PFSK-1 (cell line): Measurements from ENCODE around the gene IFNK.

Source experiments
- FOXP2 ChIP-seq: optimal IDR thresholded peaks from 2 replicates; pipeline ENCODE3; 2011; ENCODE audit warnings: borderline replicate concordance, control low read depth, inconsistent platforms; ENCODE audit not compliant: insufficient read depth; ENCODE audit errors: extremely low read length, extremely low read depth
- POLR2AphosphoS5 ChIP-seq: IDR thresholded peaks from 2 replicates; pipeline ENCODE4 v1.6.1; 2012; ENCODE audit warnings: low read depth, mild to moderate bottlenecking, control low read depth, low read length, moderate library complexity
- SIN3A ChIP-seq: IDR thresholded peaks from 2 replicates; pipeline ENCODE4 v1.6.1; 2012; ENCODE audit warnings: mild to moderate bottlenecking, low read length, moderate library complexity, borderline replicate concordance; ENCODE audit not compliant: insufficient read depth
- TAF1 ChIP-seq: IDR thresholded peaks from 2 replicates; pipeline ENCODE4 v1.6.1; 2012; ENCODE audit warnings: low read length, control low read depth, borderline replicate concordance; ENCODE audit not compliant: insufficient read depth
- TF ChIP-seq, protein P1 (sequence below), 2 experiments: IDR thresholded peaks; 2 replicates each; pipeline versions ENCODE4 v1.6.1 to v1.8.0; 2011 to 2012; ENCODE audit warnings: low read depth in 2 of 2, low read length in 2 of 2, control low read depth in 1 of 2, inconsistent platforms in 1 of 2, mild to moderate bottlenecking in 1 of 2, moderate library complexity in 1 of 2; ENCODE audit not compliant: insufficient read depth in 1 of 2

The IFNK gene

DNA sequence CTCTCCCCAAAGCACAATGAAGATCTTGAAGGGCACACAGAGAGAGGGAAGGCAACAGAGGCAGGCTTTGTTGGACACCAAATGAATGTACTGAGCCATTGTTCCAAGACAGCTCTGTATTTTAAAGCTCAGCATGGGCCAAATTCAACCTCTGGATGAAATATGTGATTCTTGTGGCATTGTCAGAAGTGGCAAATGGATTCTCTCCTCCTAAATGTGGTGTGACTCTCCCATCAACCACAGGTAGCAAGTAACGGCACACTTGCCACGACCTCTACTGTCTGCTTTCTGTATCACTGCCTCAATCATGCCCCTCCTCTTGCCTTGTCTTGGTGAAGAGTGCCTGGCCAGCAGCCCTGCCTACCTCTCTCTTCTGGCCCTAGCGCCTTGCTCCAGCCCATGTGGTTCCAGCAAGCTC, 11.6 kb downstream of the IFNK start:
- TF ChIP-seq TAF1, result no peak
- no peak for TF ChIP-seq POLR2AphosphoS5
- TF ChIP-seq FOXP2, result no peak
- no peak for TF ChIP-seq SIN3A
- TF ChIP-seq, protein P1, sequence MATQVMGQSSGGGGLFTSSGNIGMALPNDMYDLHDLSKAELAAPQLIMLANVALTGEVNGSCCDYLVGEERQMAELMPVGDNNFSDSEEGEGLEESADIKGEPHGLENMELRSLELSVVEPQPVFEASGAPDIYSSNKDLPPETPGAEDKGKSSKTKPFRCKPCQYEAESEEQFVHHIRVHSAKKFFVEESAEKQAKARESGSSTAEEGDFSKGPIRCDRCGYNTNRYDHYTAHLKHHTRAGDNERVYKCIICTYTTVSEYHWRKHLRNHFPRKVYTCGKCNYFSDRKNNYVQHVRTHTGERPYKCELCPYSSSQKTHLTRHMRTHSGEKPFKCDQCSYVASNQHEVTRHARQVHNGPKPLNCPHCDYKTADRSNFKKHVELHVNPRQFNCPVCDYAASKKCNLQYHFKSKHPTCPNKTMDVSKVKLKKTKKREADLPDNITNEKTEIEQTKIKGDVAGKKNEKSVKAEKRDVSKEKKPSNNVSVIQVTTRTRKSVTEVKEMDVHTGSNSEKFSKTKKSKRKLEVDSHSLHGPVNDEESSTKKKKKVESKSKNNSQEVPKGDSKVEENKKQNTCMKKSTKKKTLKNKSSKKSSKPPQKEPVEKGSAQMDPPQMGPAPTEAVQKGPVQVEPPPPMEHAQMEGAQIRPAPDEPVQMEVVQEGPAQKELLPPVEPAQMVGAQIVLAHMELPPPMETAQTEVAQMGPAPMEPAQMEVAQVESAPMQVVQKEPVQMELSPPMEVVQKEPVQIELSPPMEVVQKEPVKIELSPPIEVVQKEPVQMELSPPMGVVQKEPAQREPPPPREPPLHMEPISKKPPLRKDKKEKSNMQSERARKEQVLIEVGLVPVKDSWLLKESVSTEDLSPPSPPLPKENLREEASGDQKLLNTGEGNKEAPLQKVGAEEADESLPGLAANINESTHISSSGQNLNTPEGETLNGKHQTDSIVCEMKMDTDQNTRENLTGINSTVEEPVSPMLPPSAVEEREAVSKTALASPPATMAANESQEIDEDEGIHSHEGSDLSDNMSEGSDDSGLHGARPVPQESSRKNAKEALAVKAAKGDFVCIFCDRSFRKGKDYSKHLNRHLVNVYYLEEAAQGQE (IDR thresholded peaks at IDR 0.05; ENCODE audit: insufficient read depth in 1 of 2, low read depth in 2 of 2, low read length in 2 of 2), result no peak

DNA sequence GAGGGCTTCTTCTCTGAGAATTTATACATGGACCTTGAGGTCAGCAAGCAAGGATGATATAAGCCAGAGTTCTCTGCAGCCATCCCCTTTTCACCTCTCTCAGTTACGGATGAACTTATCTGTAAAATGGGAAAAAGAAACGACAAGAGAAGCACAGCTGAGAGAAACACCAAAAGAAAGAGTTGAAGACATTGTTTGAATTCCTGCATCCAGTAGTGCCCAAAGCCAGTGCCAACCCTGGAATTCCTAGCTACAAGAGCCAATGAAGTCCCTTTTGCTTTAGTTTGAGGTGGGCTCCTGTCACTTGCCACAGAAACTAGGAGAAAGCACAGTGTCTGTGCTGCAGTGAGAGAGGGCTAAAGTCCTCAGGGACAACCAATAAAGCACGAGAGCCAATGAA, 12.1 kb downstream of the IFNK start:
- TF ChIP-seq SIN3A, result no peak
- TF ChIP-seq, protein P1 (IDR thresholded peaks at IDR 0.05; ENCODE audit: insufficient read depth in 1 of 2, low read depth in 2 of 2, low read length in 2 of 2), result no peak
- TF ChIP-seq POLR2AphosphoS5, result no peak
- no peak for TF ChIP-seq FOXP2
- no peak for TF ChIP-seq TAF1

DNA sequence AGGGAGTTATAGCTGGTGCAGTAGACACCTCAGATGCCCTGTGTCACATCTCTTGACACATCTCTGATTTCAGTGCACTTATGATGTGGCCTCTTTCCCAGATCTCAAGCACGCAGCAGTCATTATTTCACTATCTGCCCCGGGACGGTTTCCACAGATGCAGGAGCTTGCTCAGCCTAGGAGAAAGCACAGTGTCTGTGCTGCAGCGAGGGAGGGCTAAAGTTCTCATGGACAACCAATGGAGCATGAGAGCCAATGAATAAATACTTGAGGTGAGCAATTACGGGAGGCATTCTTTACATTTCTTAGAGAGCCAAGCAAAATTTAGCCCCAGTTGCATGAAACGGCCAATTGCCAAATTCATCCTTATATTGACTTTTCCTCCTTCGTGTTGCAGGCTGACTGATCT, 12.9 kb downstream of the IFNK start:
- TF ChIP-seq, protein P1 (IDR thresholded peaks at IDR 0.05; ENCODE audit: insufficient read depth in 1 of 2, low read depth in 2 of 2, low read length in 2 of 2), result no peak
- TF ChIP-seq FOXP2 (no peak), POLR2AphosphoS5 (no peak), TAF1 (no peak), SIN3A (no peak)

DNA sequence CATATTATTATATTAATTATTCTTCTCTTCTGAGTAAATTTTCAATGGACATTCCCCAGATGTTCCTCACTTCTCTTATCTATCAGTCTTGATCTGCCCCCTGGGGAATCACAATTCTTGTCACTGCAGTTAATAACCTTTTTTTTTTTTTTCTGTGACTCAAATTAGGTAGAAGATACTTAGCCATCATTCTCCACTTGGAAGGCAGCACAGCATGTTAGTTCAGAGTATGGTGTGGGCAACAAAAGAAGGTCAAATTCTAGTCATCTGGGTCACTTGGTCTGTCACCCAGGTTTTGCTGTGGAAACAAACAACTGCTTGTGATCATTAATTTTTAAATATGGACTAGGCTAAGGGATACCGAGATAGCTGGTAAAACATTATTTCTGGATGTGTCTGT, 13.7 kb downstream of the IFNK start:
- TF ChIP-seq TAF1, result no peak
- no peak for TF ChIP-seq FOXP2
- TF ChIP-seq, protein P1 (IDR thresholded peaks at IDR 0.05; ENCODE audit: insufficient read depth in 1 of 2, low read depth in 2 of 2, low read length in 2 of 2), result no peak
- no peak for TF ChIP-seq SIN3A
- no peak for TF ChIP-seq POLR2AphosphoS5

DNA sequence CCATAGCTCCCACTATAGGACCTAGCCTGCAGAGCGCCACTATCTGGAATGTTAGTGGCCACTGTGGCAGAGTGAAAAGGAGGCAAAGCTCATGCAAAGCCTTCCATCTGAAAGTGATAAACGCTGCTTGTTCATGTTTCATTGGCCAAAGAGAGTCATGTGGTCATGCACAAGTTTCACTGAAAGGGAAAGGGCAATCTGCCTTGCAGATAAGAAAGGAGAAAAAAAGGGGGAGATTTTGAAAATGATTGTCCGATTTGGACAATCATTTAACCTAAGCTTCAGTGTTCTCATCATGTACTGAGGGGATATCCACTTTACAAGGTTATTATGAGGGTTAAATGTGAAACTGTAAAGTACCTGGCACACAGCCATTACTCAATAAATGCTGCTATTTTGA, 14.6 kb downstream of the IFNK start:
- TF ChIP-seq TAF1 (no peak), POLR2AphosphoS5 (no peak), SIN3A (no peak)
- TF ChIP-seq, protein P1 (IDR thresholded peaks at IDR 0.05; ENCODE audit: insufficient read depth in 1 of 2, low read depth in 2 of 2, low read length in 2 of 2), result no peak
